Smooth muscle cell (in vitro differentiated cells): Measurements from ENCODE around the gene WWTR1. TPM values are rescaled to one million over a fixed set of nuclear protein-coding genes. Genes with fewer than 3 reads are reported as not detected.

ENCODE experiments used
- DNase-seq: peaks from one replicate; lab custom pipeline; 2025; ENCODE audit not compliant: unreplicated experiment; lab: John Stamatoyannopoulos, UW
- H2AFZ ChIP-seq: fragments of 200-600 bp; sonication (generic); 2 replicates; pipeline ENCODE4 v1.6.0; 2016; ENCODE audit warnings: antibody characterized with exemption, low read depth, mild to moderate bottlenecking
- H3F3A ChIP-seq: fragments of 200-600 bp; sonication (generic); 2 replicates; pipeline ENCODE4 v1.6.0; 2017; ENCODE audit warnings: antibody characterized with exemption, low read depth
- H3K27ac ChIP-seq: fragments of 200-600 bp; sonication (generic); 2 replicates; pipeline ENCODE4 v1.5.1; 2016; ENCODE audit warnings: low read depth, mild to moderate bottlenecking
- H3K27me3 ChIP-seq: fragments of 200-600 bp; sonication (generic); 2 replicates; pipeline ENCODE4 v1.6.1; 2016; ENCODE audit warnings: low read depth, mild to moderate bottlenecking
- H3K36me3 ChIP-seq: fragments of 200-600 bp; sonication (generic); 2 replicates; pipeline ENCODE4 v1.5.1; 2016; ENCODE audit warnings: low read depth
- H3K4me1 ChIP-seq: fragments of 200-600 bp; sonication (generic); 2 replicates; pipeline ENCODE4 v1.5.1; 2016; ENCODE audit warnings: low read depth
- H3K4me2 ChIP-seq: fragments of 200-600 bp; sonication (generic); 2 replicates; pipeline ENCODE4 v1.6.0; 2016; ENCODE audit warnings: mild to moderate bottlenecking
- H3K4me3 ChIP-seq: fragments of 200-600 bp; sonication (generic); 2 replicates; pipeline ENCODE4 v1.5.1; 2016; ENCODE audit warnings: mild to moderate bottlenecking
- H3K79me2 ChIP-seq: fragments of 200-600 bp; sonication (generic); 2 replicates; pipeline ENCODE4 v1.6.0; 2016; ENCODE audit warnings: low read depth, mild to moderate bottlenecking
- H3K9ac ChIP-seq: fragments of 200-600 bp; sonication (generic); 2 replicates; pipeline ENCODE4 v1.6.0; 2016; ENCODE audit warnings: low read depth
- H3K9me3 ChIP-seq: fragments of 200-600 bp; sonication (generic); replicated peaks from 2 replicates; pipeline ENCODE4 v1.5.1; 2016; ENCODE audit warnings: low read depth
- H4K20me1 ChIP-seq: fragments of 200-600 bp; sonication (generic); 2 replicates; pipeline ENCODE4 v1.6.0; 2016; ENCODE audit warnings: low read depth
- CTCF ChIP-seq: fragments of 200-600 bp; sonication (generic); IDR thresholded peaks from 2 replicates; pipeline ENCODE4 v1.5.1; 2017; ENCODE audit warnings: borderline replicate concordance, mild to moderate bottlenecking, antibody characterized with exemption; ENCODE audit not compliant: insufficient read depth, poor library complexity, severe bottlenecking
- WGBS: methylation state at CpG from one replicate; pipeline ENCODE4 v1.1.7; 2016; ENCODE audit warnings: low lambda C conversion rate; 5-methylcytosine and 5-hydroxymethylcytosine counted together
- polyA plus RNA-seq: library from polyadenylated mRNA; unstranded; fragments of >200 nt; fragmentation: Nextera tagmentation; extraction: Ambion mirVana; gene quantifications from 2 replicates; pipeline ENCODE4 v1.2.1, GENCODE V29; 2016
- total RNA-seq: library from RNA; depleted of rRNA; stranded (reverse); fragments of >200 nt; gene quantifications from 2 replicates; pipeline ENCODE4 v1.2.3, GENCODE V29; 2014

Gene WWTR1
- total and polyA plus RNA-seq, 2 experiments from 2014 or later = 38.4 to 55.6 TPM

DNA sequence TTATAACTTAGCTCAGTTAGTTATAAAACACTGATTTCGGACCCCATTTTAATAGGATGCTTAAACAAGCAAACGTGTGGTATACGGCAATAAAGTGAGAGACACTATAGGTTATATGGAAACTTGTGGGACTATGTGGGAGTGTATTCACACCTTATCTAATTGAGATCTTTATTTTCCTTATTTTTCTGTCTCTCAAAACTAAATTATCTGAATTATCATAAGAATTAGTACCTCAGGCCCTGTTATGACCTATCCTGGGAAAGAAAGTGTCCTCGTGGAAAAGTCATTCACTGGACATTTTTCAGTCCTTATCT lies 14.4 kb downstream of the WWTR1 start:
- Histone ChIP-seq H3F3A (peaks cover 6% of the 10 kb centered on the region), H3K27me3 (no peaks in the 10 kb centered on the region), H3K4me1 (peaks cover 14% of the 10 kb centered on the region), H4K20me1 (peaks cover 95% of the 10 kb centered on the region), H3K4me3 (no peak overlapping the region), H3K36me3 (no peaks in the 10 kb centered on the region), H3K9ac (no peak overlapping the region), H3K27ac (no peak overlapping the region), H3K79me2 (peaks cover 100% of the 10 kb centered on the region), H3K4me2 (no peak overlapping the region), H3K9me3 (no peaks in the 10 kb centered on the region), H2AFZ (no peak overlapping the region)
- TF ChIP-seq CTCF = no peak
- no peak for DNase-seq
- WGBS = 86% methylated on average over 4 of the region's 4 CpGs

DNA sequence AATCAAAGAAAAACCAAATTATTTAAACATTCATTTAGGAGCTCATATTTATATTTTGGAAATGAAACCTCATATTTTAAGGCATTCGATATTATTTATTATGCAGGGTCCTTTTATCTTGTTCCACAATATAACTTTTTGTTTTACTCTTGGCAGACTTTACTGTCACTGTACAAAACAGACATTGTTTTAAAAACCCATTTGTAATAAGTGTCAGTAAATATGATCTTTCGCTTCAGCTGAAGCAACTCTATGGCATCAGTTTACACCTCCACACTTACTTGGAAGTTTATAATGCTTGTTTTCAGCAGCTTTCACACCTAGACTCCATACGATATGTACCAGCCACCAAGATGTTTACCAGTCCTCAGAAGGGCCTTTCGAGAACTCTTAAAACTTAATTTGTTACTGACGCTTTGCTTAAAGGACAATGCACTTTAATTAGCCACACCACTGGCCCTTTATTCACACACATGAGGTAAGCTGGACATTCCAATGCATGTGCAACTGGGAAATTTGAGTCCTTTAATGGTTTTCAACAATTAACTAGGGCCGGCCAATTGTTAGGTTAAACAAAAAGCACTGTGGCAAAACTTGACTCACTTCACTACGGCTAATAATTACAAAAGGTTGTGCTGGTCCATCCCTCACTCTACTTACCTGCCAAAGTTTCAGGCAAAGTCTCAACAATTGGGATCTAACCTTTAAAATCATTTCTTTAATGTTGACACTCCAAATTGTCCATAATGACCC lies 16.7 kb downstream of the WWTR1 start:
- H3K36me3 ChIP-seq = no peaks in the 10 kb centered on the region
- H3K4me1 ChIP-seq = peaks cover 14% of the 10 kb centered on the region
- no peak overlapping the region for H3K4me2 ChIP-seq
- no peak overlapping the region for H3K4me3 ChIP-seq
- H3F3A ChIP-seq = no peaks in the 10 kb centered on the region
- 81% methylated on average over 7 of the region's 7 CpGs for WGBS
- H3K9ac ChIP-seq = no peak overlapping the region
- H4K20me1 ChIP-seq = peaks cover 96% of the 10 kb centered on the region
- H2AFZ ChIP-seq = no peak overlapping the region
- no peak for DNase-seq
- no peaks in the 10 kb centered on the region for H3K27me3 ChIP-seq
- H3K27ac ChIP-seq = peak overlapping the region; percentile 22
- TF ChIP-seq CTCF = no peak
- no peaks in the 10 kb centered on the region for H3K9me3 ChIP-seq
- H3K79me2 ChIP-seq = peaks cover 100% of the 10 kb centered on the region

DNA sequence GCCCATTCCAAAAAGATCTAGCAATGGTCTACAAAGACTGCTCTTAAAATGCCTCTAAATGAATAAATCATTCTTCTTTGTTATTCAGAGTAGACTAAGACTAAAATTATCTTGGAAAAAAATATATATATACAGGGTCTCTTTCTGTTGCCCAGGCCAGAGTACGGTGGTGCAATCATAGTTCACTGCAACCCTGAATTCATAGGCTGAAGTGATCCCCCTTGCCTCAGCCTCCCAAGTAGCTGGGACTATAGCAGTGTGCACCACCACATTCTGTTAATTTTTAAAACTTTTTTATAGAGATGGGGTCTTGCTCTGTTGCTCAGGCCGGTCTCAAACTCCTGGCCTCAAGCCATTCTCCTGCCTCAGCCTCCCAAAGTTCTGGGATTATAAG lies 18.7 kb downstream of the WWTR1 start:
- no peak for TF ChIP-seq CTCF
- H3K79me2 ChIP-seq = peaks cover 100% of the 10 kb centered on the region
- H3K36me3 ChIP-seq = no peaks in the 10 kb centered on the region
- 97% methylated on average over 2 of the region's 2 CpGs for WGBS
- peak overlapping the region; percentile 29 for H3K4me3 ChIP-seq
- DNase-seq = no peak
- peaks cover 14% of the 10 kb centered on the region for H3K4me1 ChIP-seq
- no peaks in the 10 kb centered on the region for H3F3A ChIP-seq
- H3K4me2 ChIP-seq = peak overlapping the region; percentile 59
- H2AFZ ChIP-seq = no peak overlapping the region
- H3K27ac ChIP-seq = peak overlapping the region; percentile 52
- H4K20me1 ChIP-seq = peaks cover 98% of the 10 kb centered on the region
- no peaks in the 10 kb centered on the region for H3K27me3 ChIP-seq
- H3K9me3 ChIP-seq = no peaks in the 10 kb centered on the region
- no peak overlapping the region for H3K9ac ChIP-seq
